Stimulated activated CD4-positive, alpha-beta T cell treated with anti-CD3 and anti-CD28 coated beads, Interleukin-4, amount 100 ng/mL, for 24 hours (primary cell): Measurements from ENCODE around the gene SNRNP70.

Experiments
- DNase-seq: peaks from one replicate; pipeline ENCODE4 v3.0.0-alpha.2; 2020

Gene SNRNP70

GRCh38 chr19:49102303-49102702 lies 17.1 kb downstream of the SNRNP70 start:
- DNase-seq = no peak

- no peak for DNase-seq
Measured at GRCh38 chr19:49103331-49104085, 18.3 kb downstream of the SNRNP70 start.

DNA sequence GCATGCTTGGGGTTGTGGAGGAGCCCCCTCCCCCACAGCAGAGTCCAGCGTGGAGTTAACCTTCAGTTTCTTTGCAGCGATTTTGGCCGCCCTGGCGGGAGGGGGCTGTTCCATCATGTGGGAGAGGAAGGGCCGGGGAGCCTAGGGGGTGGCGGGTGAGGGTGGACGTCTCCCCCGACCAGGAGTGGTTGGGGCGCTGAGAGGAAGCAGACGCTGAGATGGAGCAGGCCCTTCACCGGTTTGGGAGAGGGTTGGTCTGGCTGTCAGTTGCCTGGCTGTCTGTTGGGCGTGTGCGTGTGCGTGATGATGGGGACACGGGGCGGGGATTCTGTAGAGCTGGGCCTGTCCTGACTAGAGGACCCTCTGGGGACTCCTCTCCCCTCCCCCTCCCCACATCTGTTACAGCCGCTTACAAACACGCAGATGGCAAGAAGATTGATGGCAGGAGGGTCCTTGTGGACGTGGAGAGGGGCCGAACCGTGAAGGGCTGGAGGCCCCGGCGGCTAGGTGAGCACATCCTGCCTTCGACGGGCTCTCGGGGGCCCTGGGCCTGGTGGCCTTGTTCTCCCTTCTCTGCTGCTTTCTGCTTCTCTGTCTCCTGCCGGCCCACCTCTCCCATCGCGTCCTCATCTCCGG lies 19.1 kb downstream of the SNRNP70 start:
- no peak for DNase-seq

GRCh38 chr19:49106648-49107135 lies 21.4 kb downstream of the SNRNP70 start:
- peak; percentile 71 for DNase-seq

- no peak for DNase-seq
Measured at GRCh38 chr19:49107625-49108459, 22.6 kb downstream of the SNRNP70 start.

DNA sequence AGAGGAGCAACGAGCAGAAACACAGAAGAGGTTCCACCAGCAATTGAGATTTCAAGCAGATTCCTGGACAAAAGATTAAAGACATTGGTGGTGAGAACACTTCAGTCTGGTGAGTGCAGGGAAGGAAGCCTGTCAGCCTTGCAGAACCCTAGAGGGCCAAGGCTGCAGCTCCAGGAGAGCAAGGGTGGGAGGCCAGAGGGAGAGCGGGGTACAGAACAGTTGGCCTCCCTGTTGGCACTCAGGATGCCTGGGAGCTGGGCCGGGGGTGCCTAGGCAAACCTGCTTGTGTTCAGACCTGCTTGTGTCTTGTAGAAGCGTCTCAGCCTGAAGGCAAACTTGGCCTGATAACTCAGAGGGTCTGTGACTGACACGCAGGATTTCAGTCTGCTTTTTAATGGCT lies 23.8 kb downstream of the SNRNP70 start:
- no peak for DNase-seq

GRCh38 chr19:49109569-49110233 lies 24.4 kb downstream of the SNRNP70 start:
- no peak for DNase-seq

- DNase-seq = no peak
Measured at GRCh38 chr19:49110567-49110966, 25.3 kb downstream of the SNRNP70 start.

DNA sequence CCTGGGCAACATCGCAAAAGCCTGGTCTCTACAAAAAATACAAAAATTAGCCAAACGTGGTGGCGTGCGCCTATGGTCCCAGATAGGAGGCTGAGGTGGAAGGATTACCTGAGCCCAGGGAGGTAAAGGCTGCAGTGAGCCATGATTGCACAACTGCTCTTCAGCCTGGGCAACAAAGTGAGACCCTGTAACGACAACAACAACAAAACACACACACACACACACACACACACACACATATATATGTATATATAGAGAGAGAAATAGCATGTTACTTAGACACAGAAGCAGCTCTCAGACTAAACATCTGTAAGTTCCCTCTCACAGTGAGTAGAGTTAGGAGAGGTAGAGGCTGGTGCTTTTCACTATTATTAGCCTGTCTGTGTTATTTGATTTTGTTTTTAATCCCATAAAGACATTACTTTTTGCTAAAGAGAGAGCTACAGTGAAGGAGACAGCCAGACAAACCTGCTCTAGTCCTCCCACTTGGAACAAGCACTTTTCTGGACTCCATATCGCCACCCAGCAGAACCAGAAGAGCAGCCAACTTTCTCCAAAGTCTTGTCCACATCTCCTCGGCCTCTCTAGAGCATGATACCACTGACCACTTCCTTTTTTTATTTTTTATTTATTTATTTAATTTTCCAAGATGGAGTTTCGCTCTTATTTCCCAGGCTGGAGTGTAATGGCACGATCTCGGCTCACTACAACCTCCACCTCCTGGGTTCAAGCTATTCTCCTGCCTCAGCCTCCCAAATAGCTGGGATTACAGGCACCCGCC lies 26.2 kb downstream of the SNRNP70 start:
- DNase-seq = no peak

DNA sequence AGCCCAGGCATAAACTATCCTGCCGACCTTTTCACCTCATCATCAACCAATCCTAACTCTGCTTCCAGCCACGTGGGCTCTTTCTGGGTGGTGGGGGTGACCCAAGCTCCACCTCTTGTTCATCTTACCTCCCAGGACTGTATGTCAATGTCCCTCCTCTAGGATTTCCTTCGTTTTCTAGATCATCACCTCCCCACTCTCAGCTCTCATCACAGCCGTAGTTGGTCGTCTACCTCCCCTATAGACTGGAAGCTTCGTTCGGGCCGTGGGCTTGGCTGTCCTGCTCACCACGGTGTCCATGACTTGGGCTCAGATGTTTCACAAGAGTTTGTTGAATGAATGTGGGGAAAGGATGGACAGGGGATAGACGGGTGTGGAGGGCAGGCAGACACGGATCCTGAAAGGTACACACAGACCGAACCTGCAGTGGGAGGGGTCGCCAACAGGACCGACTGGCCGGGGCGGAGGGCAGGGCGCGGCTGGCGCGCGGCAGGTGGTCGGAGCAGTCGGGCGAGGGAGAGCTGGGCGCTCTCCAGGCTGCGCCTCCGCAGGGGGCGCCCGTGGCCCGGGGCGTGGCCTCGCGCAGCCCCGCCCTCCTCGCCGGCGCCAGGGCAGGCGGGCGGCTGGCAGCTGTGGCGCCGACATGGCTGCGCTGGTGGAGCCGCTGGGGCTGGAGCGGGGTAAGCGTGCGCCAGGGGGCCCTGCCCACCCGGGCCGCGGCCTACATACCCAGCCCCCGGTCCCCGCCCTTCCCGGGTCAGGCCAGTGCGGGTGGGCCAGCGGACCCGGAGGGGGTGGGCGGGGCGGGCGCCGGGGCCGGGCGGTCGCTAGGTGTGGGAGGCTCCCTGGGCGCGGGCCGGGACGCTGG lies 28.7 kb downstream of the SNRNP70 start, which contains the start of gene LIN7B:
LIN7B (plus strand) TSS at position 609 of the 868 bp plus-strand sequence; CDS start at position 644, 35 bp downstream.
- peak; percentile 63 for DNase-seq

DNA sequence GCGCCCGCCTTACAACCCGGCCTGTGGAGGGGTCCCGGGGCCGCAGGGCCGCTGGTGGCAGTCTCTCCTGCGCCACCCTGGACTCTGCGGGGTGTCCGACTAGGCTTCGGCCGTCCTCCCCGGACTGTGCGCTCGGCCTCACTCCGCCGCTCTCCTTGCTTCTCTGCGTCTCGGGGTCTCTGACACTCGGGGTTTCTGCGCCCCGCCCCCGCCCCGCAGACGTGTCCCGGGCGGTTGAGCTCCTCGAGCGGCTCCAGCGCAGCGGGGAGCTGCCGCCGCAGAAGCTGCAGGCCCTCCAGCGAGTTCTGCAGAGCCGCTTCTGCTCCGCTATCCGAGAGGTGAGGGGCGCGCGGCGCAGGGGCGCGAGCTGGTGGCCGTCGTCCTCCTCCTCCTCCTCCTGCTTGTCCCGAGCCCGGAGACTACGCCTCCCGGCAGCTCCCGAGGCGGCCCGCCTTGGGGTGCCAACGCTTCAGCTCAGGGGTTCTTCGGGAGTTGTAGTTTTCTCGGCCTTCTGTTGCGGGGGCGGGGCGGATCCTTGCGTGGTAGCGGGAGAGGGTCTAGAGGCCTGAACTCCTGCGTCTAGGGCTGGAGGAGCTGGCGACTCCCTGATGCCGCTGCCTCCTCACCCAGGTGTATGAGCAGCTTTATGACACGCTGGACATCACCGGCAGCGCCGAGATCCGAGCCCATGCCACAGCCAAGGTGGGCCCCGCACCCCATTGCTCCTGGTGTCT lies 29.5 kb downstream of the SNRNP70 start:
- peak; percentile 56 for DNase-seq

DNA sequence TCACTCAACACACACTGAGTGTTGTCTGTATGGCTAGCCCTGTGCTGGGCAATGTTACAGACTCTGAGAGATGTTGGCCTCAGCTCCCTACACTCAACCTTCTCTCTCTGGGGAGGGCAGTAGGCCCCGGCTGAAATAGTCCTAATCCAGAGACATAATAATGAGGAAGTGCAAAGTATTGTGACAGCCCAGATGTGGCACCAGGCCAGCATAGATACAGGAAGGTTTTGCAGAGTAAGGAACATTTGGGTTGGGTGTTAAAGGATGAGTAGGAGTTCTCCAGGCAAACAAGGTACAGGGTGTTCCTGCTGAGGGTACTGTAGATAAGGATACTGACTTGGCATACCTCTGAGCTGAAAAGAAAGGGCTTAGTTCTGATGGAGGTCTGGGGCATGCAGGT lies 31.3 kb downstream of the SNRNP70 start:
- DNase-seq = no peak

- no peak for DNase-seq
Measured at GRCh38 chr19:49117677-49118564, 32.7 kb downstream of the SNRNP70 start.

DNA sequence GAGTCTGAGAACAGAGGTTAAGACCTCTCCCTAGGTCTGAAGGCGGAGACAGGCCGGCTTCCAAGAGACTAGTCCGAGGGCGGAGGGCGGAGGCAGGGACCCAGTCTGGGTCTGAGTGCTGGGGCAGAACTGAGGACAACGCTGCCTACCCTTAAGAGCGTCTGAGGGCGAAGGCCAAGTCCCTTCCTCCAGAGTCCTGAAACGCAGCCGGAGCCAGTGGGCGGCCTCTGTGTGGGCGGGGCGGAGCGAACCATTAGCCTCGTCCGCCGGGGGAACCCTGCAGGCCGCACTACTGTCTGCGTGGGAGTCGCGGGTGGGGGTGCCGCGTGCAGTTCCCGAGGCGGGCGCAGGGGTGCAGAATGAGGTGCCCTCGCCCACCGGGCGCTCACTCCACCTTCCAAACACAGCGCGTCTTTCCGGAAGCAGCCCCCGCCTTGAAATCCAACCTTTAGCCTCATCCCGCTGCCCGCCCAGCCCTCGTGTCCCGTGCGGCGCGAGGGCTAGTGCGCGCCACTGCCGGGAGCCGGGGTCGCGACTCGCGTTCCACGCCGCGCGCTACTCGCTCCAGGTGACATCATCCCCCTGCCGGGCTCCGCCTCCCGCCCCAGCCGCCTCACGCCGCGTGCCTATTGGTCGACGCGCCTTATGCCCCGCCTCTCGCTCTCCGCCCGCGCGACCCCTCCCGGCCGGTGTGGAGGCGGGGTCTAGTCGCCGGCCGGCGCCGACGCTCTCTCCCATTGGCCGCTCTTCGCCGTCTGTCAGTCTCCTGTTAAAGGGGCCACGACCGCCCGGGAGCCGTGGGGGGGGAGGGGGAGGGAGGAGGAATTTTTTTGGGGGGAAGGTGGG lies 33.5 kb downstream of the SNRNP70 start, which contains the start of gene C19orf73:
C19orf73 (minus strand) TSS at position 579 of the 846 bp plus-strand sequence; CDS start at position 458, 121 bp downstream.
- DNase-seq = peak; percentile 95

DNA sequence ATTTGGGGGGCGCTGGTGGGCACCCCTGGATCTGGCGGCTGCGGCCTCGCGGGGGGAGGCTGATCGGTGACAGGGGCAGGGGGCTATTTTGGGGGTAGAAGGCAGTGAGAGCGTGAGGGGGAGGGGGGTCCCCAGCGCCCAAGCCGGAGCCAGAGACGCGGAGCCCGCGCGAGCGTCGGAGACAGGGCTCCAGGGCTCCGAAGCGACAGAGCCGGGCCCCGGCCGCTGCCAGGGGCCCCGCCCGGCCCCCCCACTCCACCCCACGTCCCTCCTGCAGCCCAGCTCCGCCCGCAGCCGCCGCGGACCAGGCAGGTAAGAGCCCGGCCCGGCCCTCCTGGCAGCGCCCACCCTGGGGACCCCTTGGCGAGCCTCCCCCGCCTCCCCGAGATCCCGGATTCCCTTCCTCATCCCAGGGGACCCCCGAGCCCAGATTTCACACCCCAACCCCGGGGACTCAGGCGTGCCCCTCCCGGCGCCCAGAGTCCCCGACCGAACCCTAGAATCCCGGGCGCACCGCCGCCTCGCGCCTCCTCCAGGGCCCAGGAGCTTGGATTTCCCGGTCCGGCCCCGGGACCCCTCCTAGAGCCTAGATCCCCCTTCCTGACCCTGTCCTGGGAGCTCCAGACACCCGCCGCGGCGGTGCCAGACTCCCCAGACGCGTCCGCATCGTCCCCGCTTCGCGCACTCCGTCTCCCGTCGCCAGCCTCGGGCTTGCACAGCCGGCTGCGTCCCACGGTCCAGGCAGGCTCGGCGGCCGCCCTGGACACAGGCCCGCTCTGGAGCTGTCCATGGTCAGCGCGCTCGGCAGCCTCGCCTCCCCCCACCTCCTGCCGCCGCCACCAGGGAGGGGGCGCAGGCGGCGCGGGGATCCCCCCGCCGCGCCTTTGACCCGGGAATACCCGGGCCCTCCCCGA lies 34.4 kb downstream of the SNRNP70 start, which contains the start of gene PPFIA3:
PPFIA3 (plus strand) TSS at position 134 of the 914 bp plus-strand sequence. CDS start 8,330 bp downstream, outside the sequence.
- DNase-seq = peak; percentile 22

DNA sequence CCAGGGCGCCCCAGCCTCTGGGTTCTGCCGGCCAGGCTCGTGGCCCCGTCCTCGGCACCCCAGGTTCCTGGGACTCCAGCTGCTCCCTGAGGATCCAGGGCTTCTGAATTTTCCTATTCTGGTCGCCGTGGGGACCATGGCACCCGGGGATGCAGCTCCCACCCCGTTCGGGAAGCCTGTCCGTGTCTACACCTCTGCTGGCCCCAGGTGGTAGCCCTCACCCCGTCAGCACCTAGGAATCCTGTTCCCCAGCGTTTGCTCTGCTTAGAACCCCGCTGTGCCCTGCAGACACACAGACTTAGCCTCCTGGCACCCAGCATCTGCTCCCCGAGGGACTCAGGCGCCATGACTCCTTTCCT lies 35.1 kb downstream of the SNRNP70 start:
- DNase-seq = no peak

DNA sequence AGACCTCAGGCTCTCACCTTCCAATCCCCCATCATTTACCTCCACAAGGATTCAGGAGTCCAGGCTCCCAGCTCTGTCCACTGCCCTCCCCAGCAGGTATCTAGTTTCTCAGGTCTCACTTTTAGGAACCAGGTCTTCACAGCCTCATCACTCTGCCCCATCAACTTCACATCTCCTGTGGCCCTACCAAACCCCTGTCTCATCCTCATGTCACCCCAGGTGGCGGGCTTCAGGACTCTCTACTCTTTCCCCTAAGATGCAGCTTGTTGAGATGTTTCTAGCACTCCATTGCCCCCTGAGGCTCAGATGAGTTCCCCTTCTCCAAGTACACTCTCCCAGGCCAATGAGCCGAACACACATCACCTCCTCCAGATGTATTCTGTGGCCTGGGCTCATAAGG lies 35.6 kb downstream of the SNRNP70 start:
- no peak for DNase-seq
